ENCODE measurements around the gene PLCB2. TPM values are rescaled to one million over a fixed set of nuclear protein-coding genes. Genes with fewer than 3 reads are reported as not detected.

PLCB2 gene
- total and polyA plus RNA-seq, 9 of the 15 experiments (the other 6 are each of a cell fraction or from before 2014, with no cell fraction given) = 0.37 to 12.3 (median 8.0) TPM

DNA sequence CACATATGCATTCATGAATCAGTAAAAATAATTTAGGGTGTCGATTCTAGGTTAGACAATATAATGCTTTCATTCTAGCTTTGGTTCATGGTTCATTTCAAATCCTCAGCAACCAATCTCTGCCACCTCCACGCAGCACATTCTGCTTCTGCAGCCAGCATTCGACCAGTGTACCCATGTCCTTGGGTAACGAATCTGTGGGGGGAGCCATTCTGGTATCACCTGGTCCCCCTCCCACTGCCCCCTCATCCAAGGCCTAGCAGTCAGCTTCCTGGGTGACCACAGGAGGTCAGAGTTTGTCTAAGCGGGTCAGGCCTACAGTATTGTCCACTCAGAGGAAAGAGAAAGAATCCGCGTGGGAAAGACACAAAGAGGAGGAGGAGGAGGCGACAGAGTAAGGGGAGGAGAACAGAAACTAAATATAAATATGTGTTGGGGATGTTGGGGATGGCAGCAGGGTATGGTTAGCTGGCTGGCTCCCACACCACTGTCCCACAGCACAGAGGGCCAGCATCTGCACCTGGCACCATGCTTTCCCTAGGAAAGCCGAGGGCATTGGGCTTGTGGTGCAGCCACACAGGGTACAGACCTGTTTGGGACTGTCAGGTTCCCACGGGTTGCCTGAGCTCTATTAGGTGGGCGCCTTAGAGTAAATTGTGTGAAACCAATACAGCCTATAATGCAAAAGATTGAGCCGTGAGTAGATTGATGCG lies 56.8 kb downstream of the PLCB2 start:
- ATAC-seq (no peak), FAIRE-seq (no peak), DNase-seq (ENCODE audit: extremely low read depth in 1 of 4, low spot score in 3 of 4) (no peak)
- Histone ChIP-seq H3K36me3 (ENCODE audit: control insufficient read depth, insufficient read depth, low read length) (no peaks in the 10 kb centered on the region), H4K20me1 (replicated peaks; ENCODE audit: control insufficient read depth, insufficient read depth, low read length) (no peaks in the 10 kb centered on the region), H3K9me3 (replicated peaks; ENCODE audit: control insufficient read depth, insufficient read depth, low read depth, low read length) (no peaks in the 10 kb centered on the region), H3K27me3 (ENCODE audit: control insufficient read depth in 2 of 2, insufficient read depth in 2 of 2, low read length in 2 of 2) (peaks cover 2 to 32% of the 10 kb centered on the region in 2 experiments; a peak in 3 of 5 replicates), H3K4me1 (replicated peaks in 1 of 2; ENCODE audit: control insufficient read depth in 2 of 2, insufficient read depth in 2 of 2, low read length in 2 of 2) (peaks cover 4 to 18% of the 10 kb centered on the region in 2 experiments; a peak in 3 of 5 replicates), H3K4me3 (no peak overlapping the region), H3K27ac (ENCODE audit: extremely low read depth, low read depth, low read length) (no peak overlapping the region), H3K9me1 (ENCODE audit: control insufficient read depth, insufficient read depth, low read length) (no peaks in the 10 kb centered on the region), H2AFZ (ENCODE audit: low read depth, low read length) (no peak overlapping the region), H3K79me2 (ENCODE audit: control insufficient read depth, insufficient read depth, low read length) (no peaks in the 10 kb centered on the region), H3K9ac (ENCODE audit: insufficient read depth in 1 of 2, low read depth in 2 of 2, low read length in 2 of 2) (no peak overlapping the region), H3K4me2 (ENCODE audit: insufficient read depth, low read length) (no peak overlapping the region)
- POLR2A ChIA-PET = no interaction called here
- intact Hi-C loops (cut with micrococcal nuclease) = no loop called here
- TF ChIP-seq, protein P1, sequence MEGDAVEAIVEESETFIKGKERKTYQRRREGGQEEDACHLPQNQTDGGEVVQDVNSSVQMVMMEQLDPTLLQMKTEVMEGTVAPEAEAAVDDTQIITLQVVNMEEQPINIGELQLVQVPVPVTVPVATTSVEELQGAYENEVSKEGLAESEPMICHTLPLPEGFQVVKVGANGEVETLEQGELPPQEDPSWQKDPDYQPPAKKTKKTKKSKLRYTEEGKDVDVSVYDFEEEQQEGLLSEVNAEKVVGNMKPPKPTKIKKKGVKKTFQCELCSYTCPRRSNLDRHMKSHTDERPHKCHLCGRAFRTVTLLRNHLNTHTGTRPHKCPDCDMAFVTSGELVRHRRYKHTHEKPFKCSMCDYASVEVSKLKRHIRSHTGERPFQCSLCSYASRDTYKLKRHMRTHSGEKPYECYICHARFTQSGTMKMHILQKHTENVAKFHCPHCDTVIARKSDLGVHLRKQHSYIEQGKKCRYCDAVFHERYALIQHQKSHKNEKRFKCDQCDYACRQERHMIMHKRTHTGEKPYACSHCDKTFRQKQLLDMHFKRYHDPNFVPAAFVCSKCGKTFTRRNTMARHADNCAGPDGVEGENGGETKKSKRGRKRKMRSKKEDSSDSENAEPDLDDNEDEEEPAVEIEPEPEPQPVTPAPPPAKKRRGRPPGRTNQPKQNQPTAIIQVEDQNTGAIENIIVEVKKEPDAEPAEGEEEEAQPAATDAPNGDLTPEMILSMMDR (IDR thresholded peaks at IDR 0.05 in 2 of 3, conservative IDR thresholded peaks at IDR 0.05 in 1 of 3; ENCODE audit: insufficient read depth in 2 of 3, low read depth in 1 of 3, low read length in 3 of 3) = peak in 2 of 3 experiments; percentile 10 to 26; a peak in 2 of 6 replicates
- TF ChIP-seq ZNF695 (CRISPR knock-in tag; IDR thresholded peaks at IDR 0.05) = no peak
- TF ChIP-seq, protein P2, sequence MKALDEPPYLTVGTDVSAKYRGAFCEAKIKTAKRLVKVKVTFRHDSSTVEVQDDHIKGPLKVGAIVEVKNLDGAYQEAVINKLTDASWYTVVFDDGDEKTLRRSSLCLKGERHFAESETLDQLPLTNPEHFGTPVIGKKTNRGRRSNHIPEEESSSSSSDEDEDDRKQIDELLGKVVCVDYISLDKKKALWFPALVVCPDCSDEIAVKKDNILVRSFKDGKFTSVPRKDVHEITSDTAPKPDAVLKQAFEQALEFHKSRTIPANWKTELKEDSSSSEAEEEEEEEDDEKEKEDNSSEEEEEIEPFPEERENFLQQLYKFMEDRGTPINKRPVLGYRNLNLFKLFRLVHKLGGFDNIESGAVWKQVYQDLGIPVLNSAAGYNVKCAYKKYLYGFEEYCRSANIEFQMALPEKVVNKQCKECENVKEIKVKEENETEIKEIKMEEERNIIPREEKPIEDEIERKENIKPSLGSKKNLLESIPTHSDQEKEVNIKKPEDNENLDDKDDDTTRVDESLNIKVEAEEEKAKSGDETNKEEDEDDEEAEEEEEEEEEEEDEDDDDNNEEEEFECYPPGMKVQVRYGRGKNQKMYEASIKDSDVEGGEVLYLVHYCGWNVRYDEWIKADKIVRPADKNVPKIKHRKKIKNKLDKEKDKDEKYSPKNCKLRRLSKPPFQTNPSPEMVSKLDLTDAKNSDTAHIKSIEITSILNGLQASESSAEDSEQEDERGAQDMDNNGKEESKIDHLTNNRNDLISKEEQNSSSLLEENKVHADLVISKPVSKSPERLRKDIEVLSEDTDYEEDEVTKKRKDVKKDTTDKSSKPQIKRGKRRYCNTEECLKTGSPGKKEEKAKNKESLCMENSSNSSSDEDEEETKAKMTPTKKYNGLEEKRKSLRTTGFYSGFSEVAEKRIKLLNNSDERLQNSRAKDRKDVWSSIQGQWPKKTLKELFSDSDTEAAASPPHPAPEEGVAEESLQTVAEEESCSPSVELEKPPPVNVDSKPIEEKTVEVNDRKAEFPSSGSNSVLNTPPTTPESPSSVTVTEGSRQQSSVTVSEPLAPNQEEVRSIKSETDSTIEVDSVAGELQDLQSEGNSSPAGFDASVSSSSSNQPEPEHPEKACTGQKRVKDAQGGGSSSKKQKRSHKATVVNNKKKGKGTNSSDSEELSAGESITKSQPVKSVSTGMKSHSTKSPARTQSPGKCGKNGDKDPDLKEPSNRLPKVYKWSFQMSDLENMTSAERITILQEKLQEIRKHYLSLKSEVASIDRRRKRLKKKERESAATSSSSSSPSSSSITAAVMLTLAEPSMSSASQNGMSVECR (CRISPR knock-in tag; IDR thresholded peaks at IDR 0.05) = no peak
- no peak for TF ChIP-seq TARDBP (IDR thresholded peaks at IDR 0.05)
- CTCF ChIA-PET (ENCODE audit: low intra/inter-chr PET ratio) = interaction anchor here (1.3 kb wide), 1 partner anchor 24 kb away, joined by 3 read pairs; no protein-coding TSS in a partner anchor
- in situ Hi-C loops (cut with MboI) = no loop called here
- 14% methylated on average over 13 of the region's 13 CpGs for WGBS (ENCODE audit: insufficient coverage, low coverage, missing lambda C conversion rate)
- no TSS peak for BruUV-seq (replicated peaks)
